HepG2 (cell line): ENCODE data around the gene LRRC45. TPM values are rescaled to one million over a fixed set of nuclear protein-coding genes. Genes with fewer than 3 reads are reported as not detected.

Source experiments
- ATAC-seq: fragments of 200-7000 bp; cut with Tn5 transposase; 3 replicates; pipeline ENCODE4 v1.9.1; 2020; ENCODE audit warnings: mild to moderate bottlenecking, moderate library complexity
- BruUV-seq: library from RNA; stranded (reverse); fragments of 400-500 nt; replicated peaks from 2 replicates; lab custom pipeline; 2021; lab: Mats Ljungman, UMichigan
- CTCF ChIA-PET: fragments of 300-600 bp; formaldehyde crosslinking; extraction: SDS; loops from one replicate; lab custom pipeline; 2021; ENCODE audit warnings: low total read pairs, inconsistent platforms, low intra/inter-chr PET ratio; lab: Yijun Ruan, JAX
- POLR2A ChIA-PET: fragments of 350-600 bp; sonication (Branson Sonifier 250); formaldehyde crosslinking; loops from one replicate; lab custom pipeline; 2020; ENCODE audit warnings: antibody characterized with exemption, inconsistent platforms; lab: Yijun Ruan, JAX
- DNase-seq: peaks from one replicate; pipeline ENCODE4 v3.0.0-alpha.2; 2015; ENCODE audit warnings: low spot score
- FAIRE-seq: peaks from 3 replicates; lab custom pipeline; 2011; peaks lifted over from hg19 to GRCh38; lab: Jason Lieb, UNC
- H2AFZ ChIP-seq: one replicate; pipeline ENCODE4 v1.6.1; 2011; ENCODE audit warnings: low read length, inconsistent platforms
- H3K27ac ChIP-seq: fragments of 300-600 bp; 3 replicates; pipeline ENCODE4 v1.8.0; 2011; ENCODE audit warnings: mixed run types, mild to moderate bottlenecking, mixed read lengths, low read length, inconsistent platforms; ENCODE audit not compliant: insufficient read depth; ENCODE audit errors: extremely low read length
- H3K27me3 ChIP-seq, 2 experiments: fragments of 200-600 bp in 1 of 2; 2 replicates in 1 of 2; 3 replicates in 1 of 2; pipeline versions ENCODE4 v1.6.0 to v1.8.0; 2011; ENCODE audit warnings: low read length in 2 of 2, mild to moderate bottlenecking in 2 of 2, moderate library complexity in 2 of 2, inconsistent platforms in 1 of 2; ENCODE audit not compliant: insufficient read depth in 2 of 2, control insufficient read depth in 1 of 2
- H3K36me3 ChIP-seq, 2 experiments: fragments of 200-600 bp in 1 of 2; replicated peaks in 1 of 2; 2 replicates in 1 of 2; 3 replicates in 1 of 2; pipeline versions ENCODE4 v1.5.1 to v1.8.0; 2011; ENCODE audit warnings: low read length in 2 of 2, inconsistent platforms in 1 of 2; ENCODE audit not compliant: insufficient read depth in 2 of 2, control insufficient read depth in 1 of 2
- H3K4me1 ChIP-seq: 2 replicates; pipeline ENCODE4 v1.5.1; 2012; ENCODE audit warnings: low read length, inconsistent platforms; ENCODE audit not compliant: insufficient read depth
- H3K4me2 ChIP-seq: 2 replicates; pipeline ENCODE4 v1.6.0; 2011; ENCODE audit warnings: low read depth, low read length, inconsistent platforms
- H3K4me3 ChIP-seq, 3 experiments: fragments of 200-600 bp in 1 of 3; sonication (generic), shearing (Covaris generic) in 1 of 3; replicated peaks in 1 of 3; 2 replicates each; pipeline ENCODE4 v1.5.1; 2011 to 2016; ENCODE audit warnings: low read length in 3 of 3, inconsistent platforms in 2 of 3, low read depth in 2 of 3, mild to moderate bottlenecking in 2 of 3, control low read depth in 1 of 3, mixed read lengths in 1 of 3; ENCODE audit not compliant: insufficient read depth in 1 of 3
- H3K79me2 ChIP-seq: one replicate; pipeline ENCODE4 v1.6.1; 2011; ENCODE audit warnings: low read length, inconsistent platforms; ENCODE audit not compliant: insufficient read depth
- H3K9ac ChIP-seq: 2 replicates; pipeline ENCODE4 v1.6.0; 2011; ENCODE audit warnings: mild to moderate bottlenecking, low read depth, low read length, inconsistent platforms; ENCODE audit not compliant: insufficient read depth
- H3K9me3 ChIP-seq: 2 replicates; pipeline ENCODE4 v1.5.1; 2012; ENCODE audit warnings: mild to moderate bottlenecking, low read length
- H4K20me1 ChIP-seq: 2 replicates; pipeline ENCODE4 v1.6.0; 2011; ENCODE audit warnings: inconsistent platforms, mild to moderate bottlenecking, low read length, moderate library complexity; ENCODE audit not compliant: insufficient read depth
- ARID2 ChIP-seq: sonication (generic); formaldehyde crosslinking; IDR thresholded peaks from 2 replicates; pipeline ENCODE4 v1.8.1; 2022; ENCODE audit warnings: mild to moderate bottlenecking, missing genetic modification reagents, borderline replicate concordance
- ERF ChIP-seq: IDR thresholded peaks from 2 replicates; pipeline ENCODE4 v1.6.1; 2018; ENCODE audit warnings: missing biosample characterization, missing genetic modification reagents
- FLYWCH1 ChIP-seq: sonication (generic); formaldehyde crosslinking; IDR thresholded peaks from 2 replicates; pipeline ENCODE4 v1.8.1; 2023; ENCODE audit warnings: mild to moderate bottlenecking, missing genetic modification reagents
- NAIF1 ChIP-seq: sonication (generic); formaldehyde crosslinking; IDR thresholded peaks from 2 replicates; pipeline ENCODE4 v1.5.0; 2020; ENCODE audit warnings: mild to moderate bottlenecking, missing genetic modification reagents, borderline replicate concordance
- POLR2A ChIP-seq, 2 experiments: IDR thresholded peaks; 2 replicates each; pipeline ENCODE4 v1.6.1; 2011; ENCODE audit warnings: low read depth in 2 of 2, low read length in 2 of 2, mild to moderate bottlenecking in 1 of 2, moderate library complexity in 1 of 2; ENCODE audit not compliant: insufficient read depth in 1 of 2
- SIN3B ChIP-seq: fragments of 150-350 bp; IDR thresholded peaks from 2 replicates; pipeline ENCODE4 v1.6.1; 2014; ENCODE audit warnings: low read length
- TP53 ChIP-seq: sonication (generic); formaldehyde crosslinking; conservative IDR thresholded peaks from 2 replicates; pipeline ENCODE4 v1.4.0; 2020; ENCODE audit warnings: missing genetic modification reagents
- YY1 ChIP-seq: IDR thresholded peaks from 2 replicates; pipeline ENCODE4 v1.6.1; 2011; ENCODE audit warnings: low read length, low read depth, moderate library complexity, mild to moderate bottlenecking; ENCODE audit not compliant: insufficient read depth, insufficient replicate concordance
- ZBTB7A ChIP-seq: sonication (generic); formaldehyde crosslinking; IDR thresholded peaks from 2 replicates; pipeline ENCODE4 v1.8.0; 2022; ENCODE audit warnings: mild to moderate bottlenecking, missing genetic modification reagents
- ZNF720 ChIP-seq: sonication (generic); formaldehyde crosslinking; IDR thresholded peaks from 2 replicates; pipeline ENCODE4 v1.4.0; 2020; ENCODE audit warnings: missing genetic modification reagents
- ZNF850 ChIP-seq: sonication (generic); formaldehyde crosslinking; conservative IDR thresholded peaks from 2 replicates; pipeline ENCODE4 v1.9.0; 2021; ENCODE audit warnings: mild to moderate bottlenecking, missing genetic modification reagents
- WGBS: methylation state at CpG from one replicate; pipeline ENCODE4 v1.1.6; 2017; ENCODE audit warnings: low lambda C conversion rate; 5-methylcytosine and 5-hydroxymethylcytosine counted together
- in situ Hi-C: cut with HindIII; loops from 2 replicates; pipeline ENCODE4 v1.10.0; 2017; ENCODE audit warnings: low pct_unique_long_range_greater_than_20kb; ENCODE audit not compliant: extremely low pct_ligation_motif_present
- intact Hi-C: fragments of 100-400 bp; cut with micrococcal nuclease; formaldehyde crosslinking; loops from one replicate; pipeline ENCODE4 v1.10.0; 2022; ENCODE audit not compliant: unreplicated experiment
- polyA plus RNA-seq, 8 experiments: library from polyadenylated mRNA; depleted of rRNA in 3 of 8; stranded (reverse) in 7 of 8; unstranded in 1 of 8; fragments of >200 nt; fragmentation: Illumina TruSeq in 4 of 8; extraction: Trizol in 4 of 8; gene quantifications; 2 replicates each; pipeline versions ENCODE4 v1.2.1 to v1.2.3, GENCODE V29; 2011 to 2016; ENCODE audit warnings: low read depth in 4 of 8, missing spikeins in 1 of 8, mixed read lengths in 1 of 8; ENCODE audit not compliant: insufficient read depth in 1 of 8
- total RNA-seq, 5 experiments: library from RNA; depleted of rRNA; stranded (reverse); fragments of >200 nt; fragmentation: Illumina TruSeq; extraction: Trizol; gene quantifications; 2 replicates each; pipeline ENCODE4 v1.2.3, GENCODE V29; 2016; ENCODE audit warnings: low read depth in 1 of 5
- TF ChIP-seq, protein P1 (sequence below): sonication (generic); formaldehyde crosslinking; IDR thresholded peaks from 2 replicates; pipeline ENCODE4 v1.8.0; 2022; ENCODE audit warnings: mild to moderate bottlenecking, missing genetic modification reagents, moderate library complexity
- TF ChIP-seq, protein P2 (sequence below): sonication (generic); formaldehyde crosslinking; IDR thresholded peaks from 2 replicates; pipeline ENCODE4 v1.5.0; 2020; ENCODE audit warnings: mild to moderate bottlenecking, missing genetic modification reagents, moderate library complexity
- TF ChIP-seq, protein P3 (sequence below): sonication (generic); formaldehyde crosslinking; IDR thresholded peaks from 2 replicates; pipeline ENCODE4 v1.5.0; 2020; ENCODE audit warnings: missing genetic modification reagents, mild to moderate bottlenecking, borderline replicate concordance
- TF ChIP-seq, protein P4 (sequence below): IDR thresholded peaks from 2 replicates; pipeline ENCODE4 v1.6.1; 2016; ENCODE audit warnings: missing biosample characterization, missing genetic modification reagents, low read depth

LRRC45 gene
- total and polyA plus RNA-seq, 2 of the 13 experiments (the other 11 are each of a cell fraction or from before 2014, with no cell fraction given) = 11.6 to 48.1 TPM

DNA sequence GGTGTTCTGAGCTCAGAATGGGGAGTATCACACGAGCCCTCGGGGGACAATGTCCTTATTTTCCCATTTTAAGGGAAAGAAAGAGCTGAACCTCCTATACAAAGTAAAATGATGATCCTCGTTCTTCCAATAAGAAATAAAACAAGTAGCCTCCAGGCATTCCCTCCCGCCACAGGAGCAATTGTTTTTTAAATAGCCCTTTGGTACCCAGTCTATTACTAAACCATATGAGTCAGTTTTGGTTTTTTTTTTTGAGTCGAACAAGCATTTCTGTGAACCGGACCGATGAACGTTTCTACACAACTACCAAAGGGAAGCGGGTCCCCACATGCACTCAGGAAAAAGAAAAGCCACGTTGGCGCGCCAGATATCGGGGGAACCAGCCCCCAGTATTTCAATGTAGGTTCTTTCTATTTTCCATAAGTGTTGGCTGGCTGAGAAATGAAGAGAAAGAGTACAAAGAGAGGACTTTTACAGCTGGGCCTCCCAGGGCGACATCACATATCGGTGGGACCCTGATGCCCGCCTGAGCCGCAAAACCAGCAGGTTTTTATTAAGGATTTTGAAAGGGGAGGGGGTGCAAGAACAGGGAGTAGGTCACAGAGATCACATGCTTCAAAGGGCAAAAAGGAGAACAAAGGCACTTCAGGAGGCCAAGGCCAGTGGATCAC lies 18.2 kb downstream of the LRRC45 start (continued):
- TF ChIP-seq, protein P1, sequence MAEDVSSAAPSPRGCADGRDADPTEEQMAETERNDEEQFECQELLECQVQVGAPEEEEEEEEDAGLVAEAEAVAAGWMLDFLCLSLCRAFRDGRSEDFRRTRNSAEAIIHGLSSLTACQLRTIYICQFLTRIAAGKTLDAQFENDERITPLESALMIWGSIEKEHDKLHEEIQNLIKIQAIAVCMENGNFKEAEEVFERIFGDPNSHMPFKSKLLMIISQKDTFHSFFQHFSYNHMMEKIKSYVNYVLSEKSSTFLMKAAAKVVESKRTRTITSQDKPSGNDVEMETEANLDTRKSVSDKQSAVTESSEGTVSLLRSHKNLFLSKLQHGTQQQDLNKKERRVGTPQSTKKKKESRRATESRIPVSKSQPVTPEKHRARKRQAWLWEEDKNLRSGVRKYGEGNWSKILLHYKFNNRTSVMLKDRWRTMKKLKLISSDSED (CRISPR knock-in tag) = no peak
- no peak for TF ChIP-seq ERF (CRISPR knock-in tag)
- TF ChIP-seq, all 625 proteins: peak for 9

DNA sequence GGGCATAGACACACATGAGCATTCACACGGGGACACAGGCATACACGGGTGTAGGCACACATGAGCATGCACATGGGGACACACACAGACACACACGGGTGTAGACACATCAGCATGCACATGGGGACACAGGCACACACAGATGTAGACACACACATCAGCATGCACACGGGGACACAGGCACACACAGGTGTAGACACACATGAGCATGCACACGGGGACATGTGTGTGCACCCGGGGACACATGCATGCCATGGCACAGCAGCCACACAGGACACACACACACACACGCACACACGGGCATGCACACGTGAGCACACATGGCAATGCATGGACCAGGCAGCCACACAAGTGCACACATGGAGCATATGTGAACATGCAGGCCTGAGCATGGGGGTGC lies 19.5 kb downstream of the LRRC45 start:
- 82% methylated on average over 7 of the region's 9 CpGs for WGBS
- no peak for DNase-seq
- H2AFZ ChIP-seq = no peak overlapping the region
- H3K27ac ChIP-seq = no peak overlapping the region
- no peak overlapping the region for H3K4me2 ChIP-seq
- intact Hi-C loops = no loop called here
- no peak for FAIRE-seq
- H3K4me1 ChIP-seq = peaks cover 58% of the 10 kb centered on the region
- no TSS peak for BruUV-seq
- CTCF ChIA-PET = no interaction called here
- H3K27me3 ChIP-seq = no peaks in the 10 kb centered on the region
- in situ Hi-C loops = no loop called here
- peak; percentile 4; the same call in 1 of the 3 replicates for ATAC-seq
- no peak overlapping the region for H3K9ac ChIP-seq
- POLR2A ChIA-PET = interaction anchor here (0.6 to 2.6 kb wide), 2 partner anchors 14 to 188 kb away, joined by 3 to 12 read pairs; no protein-coding TSS in a partner anchor
- no peaks in the 10 kb centered on the region for H3K79me2 ChIP-seq
- no peak overlapping the region for H3K4me3 ChIP-seq
- H3K36me3 ChIP-seq = peaks cover 2 to 10% of the 10 kb centered on the region in 2 experiments; a peak in 3 of 5 replicates
- H3K9me3 ChIP-seq = no peaks in the 10 kb centered on the region
- no peaks in the 10 kb centered on the region for H4K20me1 ChIP-seq
- TF ChIP-seq, protein P2, sequence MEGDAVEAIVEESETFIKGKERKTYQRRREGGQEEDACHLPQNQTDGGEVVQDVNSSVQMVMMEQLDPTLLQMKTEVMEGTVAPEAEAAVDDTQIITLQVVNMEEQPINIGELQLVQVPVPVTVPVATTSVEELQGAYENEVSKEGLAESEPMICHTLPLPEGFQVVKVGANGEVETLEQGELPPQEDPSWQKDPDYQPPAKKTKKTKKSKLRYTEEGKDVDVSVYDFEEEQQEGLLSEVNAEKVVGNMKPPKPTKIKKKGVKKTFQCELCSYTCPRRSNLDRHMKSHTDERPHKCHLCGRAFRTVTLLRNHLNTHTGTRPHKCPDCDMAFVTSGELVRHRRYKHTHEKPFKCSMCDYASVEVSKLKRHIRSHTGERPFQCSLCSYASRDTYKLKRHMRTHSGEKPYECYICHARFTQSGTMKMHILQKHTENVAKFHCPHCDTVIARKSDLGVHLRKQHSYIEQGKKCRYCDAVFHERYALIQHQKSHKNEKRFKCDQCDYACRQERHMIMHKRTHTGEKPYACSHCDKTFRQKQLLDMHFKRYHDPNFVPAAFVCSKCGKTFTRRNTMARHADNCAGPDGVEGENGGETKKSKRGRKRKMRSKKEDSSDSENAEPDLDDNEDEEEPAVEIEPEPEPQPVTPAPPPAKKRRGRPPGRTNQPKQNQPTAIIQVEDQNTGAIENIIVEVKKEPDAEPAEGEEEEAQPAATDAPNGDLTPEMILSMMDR (CRISPR knock-in tag) = no peak
- TF ChIP-seq FLYWCH1 (CRISPR knock-in tag) (no peak), NAIF1 (CRISPR knock-in tag) (no peak), ZNF850 (CRISPR knock-in tag) (no peak), ARID2 (CRISPR knock-in tag) (no peak), POLR2A (IDR thresholded peaks at IDR 0.05; ENCODE audit: insufficient read depth in 1 of 2, low read depth in 2 of 2, low read length in 2 of 2) (peak in 1 of 2 experiments; percentile 26; a peak in 1 of 4 replicates), ZNF720 (CRISPR knock-in tag) (no peak), SIN3B (no peak), YY1 (no peak), ZBTB7A (CRISPR knock-in tag) (0 out of 2 replicates have a peak, but pooled peaks have one; percentile 33), TP53 (CRISPR knock-in tag) (no peak)
- TF ChIP-seq, protein P3, sequence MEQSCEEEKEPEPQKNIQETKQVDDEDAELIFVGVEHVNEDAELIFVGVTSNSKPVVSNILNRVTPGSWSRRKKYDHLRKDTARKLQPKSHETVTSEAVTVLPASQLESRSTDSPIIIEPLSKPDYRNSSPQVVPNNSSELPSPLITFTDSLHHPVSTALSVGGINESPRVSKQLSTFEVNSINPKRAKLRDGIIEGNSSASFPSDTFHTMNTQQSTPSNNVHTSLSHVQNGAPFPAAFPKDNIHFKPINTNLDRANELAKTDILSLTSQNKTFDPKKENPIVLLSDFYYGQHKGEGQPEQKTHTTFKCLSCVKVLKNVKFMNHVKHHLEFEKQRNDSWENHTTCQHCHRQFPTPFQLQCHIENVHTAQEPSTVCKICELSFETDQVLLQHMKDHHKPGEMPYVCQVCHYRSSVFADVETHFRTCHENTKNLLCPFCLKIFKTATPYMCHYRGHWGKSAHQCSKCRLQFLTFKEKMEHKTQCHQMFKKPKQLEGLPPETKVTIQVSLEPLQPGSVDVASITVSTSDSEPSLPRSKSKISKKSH = no peak
- TF ChIP-seq, protein P4, sequence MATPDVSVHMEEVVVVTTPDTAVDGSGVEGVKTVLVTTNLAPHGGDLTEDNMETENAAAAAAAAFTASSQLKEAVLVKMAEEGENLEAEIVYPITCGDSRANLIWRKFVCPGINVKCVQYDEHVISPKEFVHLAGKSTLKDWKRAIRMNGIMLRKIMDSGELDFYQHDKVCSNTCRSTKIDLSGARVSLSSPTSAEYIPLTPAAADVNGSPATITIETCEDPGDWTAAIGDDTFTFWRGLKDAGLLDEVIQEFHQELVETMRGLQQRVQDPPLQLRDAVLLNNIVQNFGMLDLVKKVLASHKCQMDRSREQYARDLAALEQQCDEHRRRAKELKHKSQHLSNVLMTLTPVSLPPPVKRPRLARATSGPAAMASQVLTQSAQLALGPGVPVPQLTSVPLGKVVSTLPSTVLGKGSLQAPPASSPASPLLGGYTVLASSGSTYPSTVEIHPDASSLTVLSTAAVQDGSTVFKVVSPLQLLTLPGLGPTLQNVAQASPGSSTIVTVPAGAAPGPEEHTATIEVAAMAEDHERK (CRISPR knock-in tag) = no peak
